Epithelial cell of prostate (primary cell): ENCODE measurements around the gene TFEC.
"Not testable (repeated sequence)": the region's sequence is repeated elsewhere in the genome, so short reads cannot be mapped to it uniquely, and the experiment has no call there.

Source experiments
- DNase-seq: peaks from one replicate; pipeline ENCODE4 v3.0.0-alpha.2; 2011; ENCODE audit warnings: low read depth, low spot score
- H3K27ac ChIP-seq: fragments of 450-650 bp; 2 replicates; pipeline ENCODE4 v1.5.1; 2017; ENCODE audit warnings: mild to moderate bottlenecking

TFEC gene

DNA sequence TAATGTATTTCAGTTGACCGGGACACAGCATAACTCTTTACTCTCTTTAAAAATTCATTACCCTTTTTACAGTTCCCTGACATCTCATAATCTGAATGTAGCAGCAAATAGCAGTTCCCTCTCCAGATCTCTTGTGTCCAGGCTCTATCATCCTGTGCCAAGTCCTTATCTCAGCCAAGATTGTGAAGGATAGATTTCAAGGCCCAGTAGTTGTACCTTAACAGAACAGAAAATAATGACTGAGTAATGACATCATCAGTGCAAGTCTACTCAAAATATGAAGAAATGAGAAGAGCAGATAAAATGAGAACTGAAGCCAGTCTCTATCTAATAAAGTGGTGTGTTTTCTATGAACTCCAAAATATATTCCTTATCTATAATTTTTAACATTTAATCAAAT lies 92.6 kb downstream of the TFEC start:
- DNase-seq = no peak
- no peak overlapping the region for H3K27ac ChIP-seq

DNA sequence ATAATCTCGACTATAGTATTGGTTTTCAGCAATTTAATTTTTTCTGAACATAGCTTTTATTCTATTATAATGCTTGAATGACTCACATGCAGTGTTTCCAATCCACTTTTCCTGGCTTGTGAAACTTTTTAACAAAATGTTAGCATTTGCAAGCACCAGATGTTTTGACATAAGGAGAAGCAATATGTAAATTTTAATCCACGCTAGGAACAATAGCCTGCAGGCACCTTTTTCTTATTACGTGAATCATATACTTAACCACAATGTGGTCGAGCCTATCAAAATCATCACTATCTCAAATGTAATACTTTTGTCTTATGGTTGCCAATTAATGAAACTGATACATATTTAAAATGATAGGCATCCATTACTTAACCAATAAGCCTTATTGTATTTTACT lies 97.1 kb downstream of the TFEC start:
- no peak for DNase-seq
- no peak overlapping the region for H3K27ac ChIP-seq

GRCh38 chr7:115932880-115933279 lies 97.7 kb downstream of the TFEC start:
- no peak for DNase-seq

DNA sequence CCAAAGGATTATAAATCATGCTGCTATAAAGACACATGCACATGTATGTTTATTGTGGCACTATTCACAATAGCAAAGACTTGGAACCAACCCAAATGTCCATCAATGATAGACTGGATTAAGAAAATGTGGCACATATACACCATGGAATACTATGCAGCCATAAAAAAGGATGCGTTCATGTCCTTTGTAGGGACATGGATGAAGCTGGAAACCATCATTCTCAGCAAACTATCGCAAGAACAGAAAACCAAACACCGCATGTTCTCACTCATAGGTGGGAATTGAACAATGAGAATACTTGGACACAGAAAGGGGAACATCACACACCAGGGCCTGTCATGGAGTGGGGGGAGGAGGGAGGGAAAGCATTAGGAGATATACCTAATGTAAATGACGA lies 100.4 kb downstream of the TFEC start:
- not testable (repeated sequence) for H3K27ac ChIP-seq, DNase-seq

More at GRCh38 chr7:115932880-115933279, 97.7 kb downstream of the TFEC start:
- no peak overlapping the region for H3K27ac ChIP-seq

- not testable (repeated sequence) for DNase-seq, H3K27ac ChIP-seq
These were observed 100.8 kb downstream of the TFEC start for GRCh38 chr7:115929736-115930135.

DNA sequence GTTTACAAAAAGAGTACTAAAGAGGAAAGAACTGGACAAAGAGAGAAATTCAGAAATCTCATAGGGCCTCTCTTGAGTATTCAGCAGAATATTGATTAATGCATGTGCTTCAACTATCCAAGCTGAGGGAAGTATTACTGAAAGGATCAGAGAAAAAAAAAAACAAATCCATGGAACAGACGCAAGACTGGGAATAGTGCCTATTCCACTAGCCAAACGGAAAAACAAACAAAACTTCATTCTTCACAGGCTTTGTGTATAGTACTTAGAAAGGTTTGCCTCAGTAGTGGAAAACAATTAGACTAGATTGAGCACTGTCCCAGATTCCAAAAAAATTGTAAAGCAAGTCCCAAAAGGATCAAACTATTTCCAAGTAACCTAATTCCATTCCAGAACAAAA lies 106.2 kb downstream of the TFEC start:
- no peak overlapping the region for H3K27ac ChIP-seq
- DNase-seq = no peak

- no peak for DNase-seq
- no peak overlapping the region for H3K27ac ChIP-seq
These were observed 110.2 kb downstream of the TFEC start for GRCh38 chr7:115920367-115920766.

DNA sequence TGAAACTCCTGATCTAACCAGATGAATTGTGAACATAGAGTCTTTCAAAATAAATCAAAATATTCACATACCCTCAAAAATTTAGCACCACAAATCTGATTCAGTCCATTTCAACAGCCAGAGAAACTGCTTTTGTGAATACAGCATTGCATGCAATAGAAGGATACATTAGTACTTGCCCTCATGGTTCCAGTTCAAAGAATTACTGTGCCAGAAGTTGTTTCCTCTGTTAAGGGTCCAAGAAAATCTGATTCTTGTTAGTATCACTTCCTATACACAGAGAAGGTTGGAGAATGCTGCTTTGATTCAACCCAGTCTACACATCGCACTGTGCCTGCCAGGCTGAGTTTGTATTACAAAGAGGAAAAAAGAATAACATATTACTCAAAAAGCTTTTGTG lies 115.6 kb downstream of the TFEC start:
- H3K27ac ChIP-seq = no peak overlapping the region
- DNase-seq = no peak

DNA sequence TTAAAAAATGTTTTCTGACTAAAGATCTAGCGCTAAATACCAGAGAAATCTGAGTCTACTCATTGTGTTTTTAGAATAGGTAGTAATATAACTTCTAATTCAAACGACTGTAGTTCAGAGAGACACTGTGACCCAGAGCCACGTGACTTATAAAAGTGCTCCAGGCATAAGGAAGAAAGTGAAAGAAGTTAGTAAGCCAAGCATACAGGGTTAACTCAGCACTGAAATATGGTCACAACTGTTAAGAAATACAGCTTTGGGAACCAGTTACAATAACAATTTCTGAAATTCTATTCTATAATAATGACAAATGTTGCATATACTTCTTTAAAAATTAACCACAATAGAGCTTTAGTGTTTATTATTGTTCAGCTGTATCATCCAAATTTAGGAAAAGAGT lies 119.1 kb downstream of the TFEC start:
- no peak overlapping the region for H3K27ac ChIP-seq
- DNase-seq = no peak

- no peak for DNase-seq
- no peak overlapping the region for H3K27ac ChIP-seq
These were observed 119.9 kb downstream of the TFEC start for GRCh38 chr7:115910541-115911164.

- no peak overlapping the region for H3K27ac ChIP-seq
- no peak for DNase-seq
These were observed 123.8 kb downstream of the TFEC start for GRCh38 chr7:115906731-115907130.

- no peak overlapping the region for H3K27ac ChIP-seq
- no peak for DNase-seq
These were observed 140.9 kb downstream of the TFEC start for GRCh38 chr7:115889669-115889984.

DNA sequence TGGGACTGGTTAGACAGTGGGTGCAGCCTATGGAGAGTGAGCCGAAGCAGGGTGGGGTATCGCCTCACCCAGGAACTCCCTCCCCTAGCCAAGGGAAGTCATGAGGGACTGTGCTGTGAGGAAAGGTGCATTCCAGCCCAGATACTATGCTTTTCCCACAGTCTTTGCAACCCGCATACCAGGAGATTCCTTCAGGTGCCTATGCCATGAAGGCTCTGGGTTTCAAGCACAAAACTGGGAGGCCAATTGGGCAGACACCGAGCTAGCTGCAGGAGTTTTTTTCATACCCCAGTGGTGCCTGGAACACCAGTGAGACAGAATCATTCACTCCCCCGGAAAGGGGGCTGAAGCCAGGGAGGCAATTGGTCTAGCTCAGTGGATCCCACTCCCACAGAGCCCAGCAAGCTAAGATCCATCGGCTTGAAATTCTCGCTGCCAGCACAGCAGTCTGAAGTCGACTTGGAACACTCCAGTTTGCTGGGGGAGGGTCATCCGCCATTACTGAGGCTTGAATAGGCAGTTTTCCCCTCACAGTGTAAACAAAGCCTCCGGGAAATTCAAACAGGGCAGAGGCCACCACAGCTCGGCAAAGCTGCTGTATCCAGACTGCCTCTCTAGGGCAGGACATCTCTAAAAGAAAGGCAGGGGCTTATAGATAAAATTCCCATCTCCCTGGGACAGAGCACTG lies 141.4 kb downstream of the TFEC start:
- no peak for DNase-seq
- no peak overlapping the region for H3K27ac ChIP-seq

DNA sequence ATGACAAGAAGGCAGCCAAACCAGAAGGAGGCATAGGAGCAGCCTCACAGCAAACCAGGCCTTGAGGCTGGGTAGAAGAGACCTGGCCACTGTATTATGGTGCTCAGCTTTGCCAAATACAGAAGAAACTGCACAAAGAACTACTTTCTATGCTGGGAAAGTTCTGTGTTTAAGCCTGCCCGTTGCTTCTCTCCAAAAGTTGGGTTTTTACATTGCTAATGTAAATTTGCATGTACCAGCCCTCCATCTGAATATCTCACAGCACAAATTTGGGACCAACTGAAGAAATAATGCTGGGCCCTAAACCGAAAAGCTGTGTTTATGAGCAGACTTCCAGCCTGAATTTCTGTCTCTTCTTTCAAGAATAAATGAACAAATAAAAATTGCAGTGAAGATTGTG lies 145.0 kb downstream of the TFEC start:
- no peak overlapping the region for H3K27ac ChIP-seq
- DNase-seq = no peak
